GM12878 (cell line): ENCODE data around the gene CDH4. TPM values are rescaled to one million over a fixed set of nuclear protein-coding genes. Genes with fewer than 3 reads are reported as not detected.

Source experiments
- ATAC-seq: fragments of 200-7000 bp; cut with Tn5 transposase; 3 replicates; pipeline ENCODE4 v1.9.1; 2020; ENCODE audit warnings: mild to moderate bottlenecking, moderate library complexity
- BruUV-seq: library from RNA; stranded (reverse); fragments of 400-500 nt; replicated peaks from 2 replicates; lab custom pipeline; 2021; lab: Mats Ljungman, UMichigan
- CTCF ChIA-PET: fragments of 300-600 bp; sonication (Branson Sonifier 250); formaldehyde crosslinking; extraction: SDS; loops from one replicate; lab custom pipeline; 2021; ENCODE audit warnings: inconsistent platforms; lab: Yijun Ruan, JAX
- POLR2A ChIA-PET: fragments of 350-600 bp; formaldehyde crosslinking; extraction: SDS; loops from one replicate; lab custom pipeline; 2021; ENCODE audit warnings: inconsistent platforms; lab: Charles Lee
- RAD21 ChIA-PET: fragments of 300-600 bp; sonication (Branson Sonifier 250); formaldehyde crosslinking; loops from one replicate; lab custom pipeline; 2023; ENCODE audit warnings: antibody characterized with exemption; ENCODE audit not compliant: unreplicated experiment; lab: Charles Lee
- SMC1A ChIA-PET: fragments of 300-600 bp; sonication (Branson Sonifier 250); formaldehyde crosslinking; loops from one replicate; lab custom pipeline; 2023; ENCODE audit not compliant: unreplicated experiment, uncharacterized antibody; lab: Charles Lee
- DNase-seq: peaks from one replicate; pipeline ENCODE4 v3.0.0-alpha.2; 2011; ENCODE audit warnings: low read depth, low spot score
- FAIRE-seq: peaks from 3 replicates; lab custom pipeline; 2011; peaks lifted over from hg19 to GRCh38; lab: Jason Lieb, UNC
- H2AFZ ChIP-seq: 2 replicates; pipeline ENCODE4 v1.6.0; 2011; ENCODE audit warnings: low read depth, low read length, control low read depth; ENCODE audit not compliant: control insufficient read depth
- H3K27ac ChIP-seq: 2 replicates; pipeline ENCODE4 v1.5.1; 2011; ENCODE audit warnings: control low read depth; ENCODE audit not compliant: control insufficient read depth, insufficient read depth
- H3K27me3 ChIP-seq, 2 experiments: replicated peaks in 1 of 2; 2 replicates each; pipeline versions ENCODE4 v1.6.0 to v1.6.1; 2011; ENCODE audit warnings: low read length in 1 of 2; ENCODE audit not compliant: control insufficient read depth in 2 of 2, insufficient read depth in 2 of 2
- H3K36me3 ChIP-seq, 2 experiments: 2 replicates each; pipeline ENCODE4 v1.5.1; 2011; ENCODE audit warnings: low read length in 1 of 2; ENCODE audit not compliant: control insufficient read depth in 2 of 2, insufficient read depth in 2 of 2
- H3K4me1 ChIP-seq: 2 replicates; pipeline ENCODE4 v1.6.1; 2011; ENCODE audit warnings: mild to moderate bottlenecking, low read length, moderate library complexity, mixed read lengths; ENCODE audit not compliant: control insufficient read depth, insufficient read depth
- H3K4me2 ChIP-seq: 2 replicates; pipeline ENCODE4 v1.6.0; 2011; ENCODE audit warnings: control low read depth; ENCODE audit not compliant: control insufficient read depth, insufficient read depth
- H3K4me3 ChIP-seq: fragments of 200-600 bp; sonication (generic); 2 replicates; pipeline ENCODE4 v1.5.1; 2016
- H3K79me2 ChIP-seq: 2 replicates; pipeline ENCODE4 v1.6.0; 2011; ENCODE audit warnings: low read length; ENCODE audit not compliant: control insufficient read depth, insufficient read depth
- H3K9ac ChIP-seq: 2 replicates; pipeline ENCODE4 v1.8.0; 2011; ENCODE audit warnings: low read length, control low read depth, mixed read lengths; ENCODE audit not compliant: control insufficient read depth, insufficient read depth
- H3K9me3 ChIP-seq: replicated peaks from 3 replicates; pipeline ENCODE4 v1.5.1; 2011; ENCODE audit warnings: mild to moderate bottlenecking, low read length; ENCODE audit not compliant: control insufficient read depth, insufficient read depth
- H4K20me1 ChIP-seq: 2 replicates; pipeline ENCODE4 v1.6.0; 2011; ENCODE audit not compliant: control insufficient read depth, insufficient read depth
- CBX5 ChIP-seq: sonication (generic); IDR thresholded peaks from 2 replicates; pipeline ENCODE4 v1.6.1; 2016; ENCODE audit warnings: low read depth, moderate library complexity, mild to moderate bottlenecking, inconsistent platforms
- DPF2 ChIP-seq: fragments of 450-650 bp; IDR thresholded peaks from 2 replicates; pipeline ENCODE4 v1.6.1; 2017; ENCODE audit warnings: mild to moderate bottlenecking
- HDGF ChIP-seq: fragments of 450-650 bp; IDR thresholded peaks from 2 replicates; pipeline ENCODE4 v1.6.1; 2016; ENCODE audit warnings: antibody characterized with exemption
- MEF2A ChIP-seq: IDR thresholded peaks from 2 replicates; pipeline ENCODE4 v1.6.1; 2011; ENCODE audit warnings: low read depth, mild to moderate bottlenecking, low read length, moderate library complexity; ENCODE audit not compliant: insufficient read depth
- MTA2 ChIP-seq: fragments of 450-650 bp; IDR thresholded peaks from 2 replicates; pipeline ENCODE4 v1.6.1; 2016; ENCODE audit warnings: low read depth, mild to moderate bottlenecking, moderate library complexity
- MTA3 ChIP-seq: IDR thresholded peaks from 2 replicates; pipeline ENCODE4 v1.6.1; 2012; ENCODE audit warnings: low read length, inconsistent platforms, borderline replicate concordance
- MXI1 ChIP-seq: fragments of 150-350 bp; IDR thresholded peaks from 2 replicates; pipeline ENCODE4 v1.6.1; 2011; ENCODE audit warnings: low read depth, mild to moderate bottlenecking, inconsistent platforms, low read length, improper control_type of control experiment
- POU2F2 ChIP-seq: IDR thresholded peaks from 3 replicates; pipeline ENCODE4 v1.6.1; 2011; ENCODE audit warnings: low read depth, mild to moderate bottlenecking, low read length, borderline replicate concordance
- RB1 ChIP-seq: fragments of 450-650 bp; formaldehyde crosslinking; IDR thresholded peaks from 2 replicates; pipeline ENCODE4 v1.6.1; 2017; ENCODE audit warnings: mild to moderate bottlenecking, borderline replicate concordance
- SMARCA5 ChIP-seq: fragments of 450-650 bp; IDR thresholded peaks from 2 replicates; pipeline ENCODE4 v1.6.1; 2017; ENCODE audit warnings: mild to moderate bottlenecking
- TCF7 ChIP-seq: IDR thresholded peaks from 2 replicates; pipeline ENCODE4 v1.6.1; 2014; ENCODE audit warnings: antibody characterized with exemption, borderline replicate concordance
- WGBS: methylation state at CpG from one replicate; pipeline ENCODE4 v1.1.6; 2016; ENCODE audit warnings: low lambda C conversion rate; ENCODE audit not compliant: insufficient replicate concordance, insufficient coverage; ENCODE audit errors: missing lambda C conversion rate; 5-methylcytosine and 5-hydroxymethylcytosine counted together
- in situ Hi-C: fragments of 300-500 bp; cut with MboI; formaldehyde crosslinking; loops from 9 replicates; pipeline ENCODE4 v1.14.3; 2018; ENCODE audit warnings: mixed read lengths
- intact Hi-C: fragments of 100-400 bp; cut with micrococcal nuclease; formaldehyde crosslinking; loops from one replicate; pipeline ENCODE4 v1.14.2; 2022; ENCODE audit not compliant: unreplicated experiment
- polyA plus RNA-seq, 11 experiments: library from polyadenylated mRNA; depleted of rRNA in 4 of 11; unstranded in 6 of 11; stranded (reverse) in 5 of 11; fragments of >200 nt; fragmentation: Nextera tagmentation in 4 of 11; fragmentation: Illumina TruSeq in 1 of 11; extraction: Ambion mirVana in 4 of 11; extraction: Trizol in 1 of 11; gene quantifications; 1 replicate in 1 of 11; 2 replicates in 10 of 11; pipeline versions ENCODE4 v1.2.1 to v1.2.3, GENCODE V29; 2011 to 2016; ENCODE audit warnings: inconsistent platforms in 2 of 11, missing spikeins in 2 of 11, low read depth in 1 of 11
- total RNA-seq, 4 experiments: library from RNA; depleted of rRNA in 3 of 4; stranded (reverse); fragments of >200 nt in 3 of 4; fragmentation: Illumina TruSeq in 1 of 4; extraction: Trizol in 1 of 4; gene quantifications; 2 replicates each; pipeline versions ENCODE4 v1.2.1 to v1.2.3, GENCODE V29; 2013 to 2021
- TF ChIP-seq, protein P1 (sequence below): fragments of 450-650 bp; IDR thresholded peaks from 2 replicates; pipeline ENCODE4 v1.6.1; 2017; ENCODE audit warnings: mild to moderate bottlenecking, moderate library complexity

CDH4 gene
- total and polyA plus RNA-seq, 10 of the 15 experiments (the other 5 are each of a cell fraction or from before 2014, with no cell fraction given), result not detected

DNA sequence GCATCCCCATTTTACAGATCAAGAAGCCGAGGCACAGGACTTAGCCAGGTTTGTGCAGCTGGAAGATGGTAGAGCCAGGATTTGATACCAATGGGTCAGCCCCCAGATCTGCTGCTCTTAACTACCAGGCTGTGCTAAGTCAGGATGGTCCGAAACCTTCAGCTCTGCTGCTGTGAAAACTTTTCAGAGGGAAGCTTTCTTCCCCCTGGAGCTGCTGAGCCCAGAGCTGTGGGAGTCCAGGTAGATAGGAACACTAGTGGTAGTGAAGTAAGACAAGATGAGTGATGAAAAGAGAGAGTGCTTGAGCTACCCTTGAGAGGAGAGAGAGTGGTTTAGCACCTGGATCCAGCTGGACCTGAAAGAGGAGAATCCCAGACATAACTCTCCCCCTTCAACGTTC lies 230.8 kb downstream of the CDH4 start:
- Histone ChIP-seq H3K9me3 (no peaks in the 10 kb centered on the region; the same call in 2 of the 3 replicates), H3K36me3 (no peaks in the 10 kb centered on the region), H3K79me2 (no peaks in the 10 kb centered on the region), H3K4me1 (no peaks in the 10 kb centered on the region), H3K9ac (no peak overlapping the region), H4K20me1 (no peaks in the 10 kb centered on the region), H3K4me3 (no peak overlapping the region), H2AFZ (no peak overlapping the region), H3K27me3 (no peaks in the 10 kb centered on the region), H3K4me2 (no peak overlapping the region), H3K27ac (no peak overlapping the region)
- no peak for ATAC-seq
- ChIA-PET CTCF (no interaction called here), RAD21 (no interaction called here), SMC1A (no interaction called here), POLR2A (no interaction called here)
- 17% methylated on average over 3 of the region's 3 CpGs for WGBS
- FAIRE-seq, result no peak
- no peak for TF ChIP-seq CBX5
- TF ChIP-seq SMARCA5, result no peak
- TF ChIP-seq DPF2, result no peak
- no peak for TF ChIP-seq MXI1
- TF ChIP-seq RB1, result no peak
- intact Hi-C loops (no loop called here), in situ Hi-C loops (loop anchor here (25.0 kb wide), 1 partner anchor 604 kb away; no protein-coding TSS in a partner anchor)
- DNase-seq, result no peak
- BruUV-seq, result no TSS peak

DNA sequence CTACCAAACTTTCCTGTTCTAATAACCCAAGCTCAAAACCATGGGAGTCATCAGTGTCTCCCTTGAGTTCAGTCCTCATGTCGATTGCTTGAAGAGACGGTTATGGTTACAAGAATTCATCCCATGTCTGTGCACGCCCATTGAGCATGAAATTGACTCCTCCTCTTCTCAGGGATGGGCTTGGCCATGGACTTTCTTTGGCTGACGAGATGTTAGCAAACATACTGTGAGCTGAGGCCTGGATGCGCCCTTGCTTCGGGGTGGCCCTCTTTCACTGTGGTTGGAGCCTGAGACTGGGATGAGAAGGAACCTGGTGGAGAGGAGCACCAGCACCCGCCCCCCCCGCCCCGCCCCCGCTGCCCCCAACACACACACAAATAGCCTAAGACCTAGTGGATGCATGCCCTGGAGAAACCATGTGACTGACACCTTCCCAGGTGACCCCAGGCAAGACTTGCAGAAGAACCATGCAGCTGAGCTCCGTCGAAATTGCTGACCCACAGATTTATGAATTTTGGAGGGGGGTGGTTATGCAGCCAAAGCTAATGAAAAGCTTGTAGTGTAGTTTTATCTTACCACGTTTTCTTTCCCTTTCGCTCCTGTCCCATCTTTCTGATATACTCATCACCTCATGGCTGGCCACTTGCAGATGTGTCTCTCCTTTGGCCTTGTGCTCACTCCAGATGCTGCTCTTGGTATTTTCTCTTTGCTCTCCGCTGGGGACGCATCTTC lies 231.4 kb downstream of the CDH4 start:
- CTCF ChIA-PET, result no interaction called here
- SMC1A ChIA-PET, result no interaction called here
- POLR2A ChIA-PET, result no interaction called here
- no peak for ATAC-seq
- no peaks in the 10 kb centered on the region for H4K20me1 ChIP-seq
- RAD21 ChIA-PET, result no interaction called here
- no TSS peak for BruUV-seq
- 30% methylated on average over 15 of the region's 16 CpGs for WGBS
- no peak overlapping the region for H3K4me2 ChIP-seq
- H3K36me3 ChIP-seq, result no peaks in the 10 kb centered on the region
- in situ Hi-C loops, result loop anchor here (25.0 kb wide), 1 partner anchor 604 kb away; no protein-coding TSS in a partner anchor
- no peak for DNase-seq
- no peak overlapping the region for H3K27ac ChIP-seq
- no peaks in the 10 kb centered on the region for H3K27me3 ChIP-seq
- intact Hi-C loops, result no loop called here
- no peak overlapping the region for H3K4me3 ChIP-seq
- no peaks in the 10 kb centered on the region; the same call in 2 of the 3 replicates for H3K9me3 ChIP-seq
- H3K79me2 ChIP-seq, result no peaks in the 10 kb centered on the region
- no peak overlapping the region for H3K9ac ChIP-seq
- H2AFZ ChIP-seq, result no peak overlapping the region
- no peaks in the 10 kb centered on the region for H3K4me1 ChIP-seq
- FAIRE-seq, result no peak
- TF ChIP-seq MTA3 (no peak), MTA2 (no peak), TCF7 (no peak), POU2F2 (no peak), HDGF (no peak), MEF2A (no peak)
- TF ChIP-seq, protein P1, sequence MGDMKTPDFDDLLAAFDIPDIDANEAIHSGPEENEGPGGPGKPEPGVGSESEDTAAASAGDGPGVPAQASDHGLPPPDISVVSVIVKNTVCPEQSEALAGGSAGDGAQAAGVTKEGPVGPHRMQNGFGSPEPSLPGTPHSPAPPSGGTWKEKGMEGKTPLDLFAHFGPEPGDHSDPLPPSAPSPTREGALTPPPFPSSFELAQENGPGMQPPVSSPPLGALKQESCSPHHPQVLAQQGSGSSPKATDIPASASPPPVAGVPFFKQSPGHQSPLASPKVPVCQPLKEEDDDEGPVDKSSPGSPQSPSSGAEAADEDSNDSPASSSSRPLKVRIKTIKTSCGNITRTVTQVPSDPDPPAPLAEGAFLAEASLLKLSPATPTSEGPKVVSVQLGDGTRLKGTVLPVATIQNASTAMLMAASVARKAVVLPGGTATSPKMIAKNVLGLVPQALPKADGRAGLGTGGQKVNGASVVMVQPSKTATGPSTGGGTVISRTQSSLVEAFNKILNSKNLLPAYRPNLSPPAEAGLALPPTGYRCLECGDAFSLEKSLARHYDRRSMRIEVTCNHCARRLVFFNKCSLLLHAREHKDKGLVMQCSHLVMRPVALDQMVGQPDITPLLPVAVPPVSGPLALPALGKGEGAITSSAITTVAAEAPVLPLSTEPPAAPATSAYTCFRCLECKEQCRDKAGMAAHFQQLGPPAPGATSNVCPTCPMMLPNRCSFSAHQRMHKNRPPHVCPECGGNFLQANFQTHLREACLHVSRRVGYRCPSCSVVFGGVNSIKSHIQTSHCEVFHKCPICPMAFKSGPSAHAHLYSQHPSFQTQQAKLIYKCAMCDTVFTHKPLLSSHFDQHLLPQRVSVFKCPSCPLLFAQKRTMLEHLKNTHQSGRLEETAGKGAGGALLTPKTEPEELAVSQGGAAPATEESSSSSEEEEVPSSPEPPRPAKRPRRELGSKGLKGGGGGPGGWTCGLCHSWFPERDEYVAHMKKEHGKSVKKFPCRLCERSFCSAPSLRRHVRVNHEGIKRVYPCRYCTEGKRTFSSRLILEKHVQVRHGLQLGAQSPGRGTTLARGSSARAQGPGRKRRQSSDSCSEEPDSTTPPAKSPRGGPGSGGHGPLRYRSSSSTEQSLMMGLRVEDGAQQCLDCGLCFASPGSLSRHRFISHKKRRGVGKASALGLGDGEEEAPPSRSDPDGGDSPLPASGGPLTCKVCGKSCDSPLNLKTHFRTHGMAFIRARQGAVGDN, result no peak
